Measurements from ENCODE around the gene RRP1B. TPM values are rescaled to one million over a fixed set of nuclear protein-coding genes. Genes with fewer than 3 reads are reported as not detected.
A peak's percentile ranks its signal among the peaks of the same experiment; 100 is the strongest.
"Not testable (repeated sequence)": the region's sequence is repeated elsewhere in the genome, so short reads cannot be mapped to it uniquely, and the experiment has no call there.

The RRP1B gene
- total RNA-seq, 1 experiment from 2014 or later: 12.1 TPM

- DNase-seq (ENCODE audit: low read depth): no peak
Observed at GRCh38 chr21:43640400-43640799, 19.0 kb upstream of the RRP1B start.

- DNase-seq (ENCODE audit: low read depth): no peak
Observed at GRCh38 chr21:43643193-43643592, 16.2 kb upstream of the RRP1B start.

- no peak for DNase-seq (ENCODE audit: low read depth)
Observed at GRCh38 chr21:43644071-43644470, 15.3 kb upstream of the RRP1B start.

- peak; percentile 66 for DNase-seq (ENCODE audit: low read depth)
Observed at GRCh38 chr21:43644609-43645008, 14.8 kb upstream of the RRP1B start.

GRCh38 chr21:43645136-43645891 is 14.0 kb upstream of the RRP1B start:
- peak; percentile 83 for DNase-seq (ENCODE audit: low read depth)

- DNase-seq (ENCODE audit: low read depth): no peak
Observed at GRCh38 chr21:43645976-43646375, 13.4 kb upstream of the RRP1B start.

- peak; percentile 86 for DNase-seq (ENCODE audit: low read depth)
Observed at GRCh38 chr21:43646550-43647260, 12.7 kb upstream of the RRP1B start.

- DNase-seq (ENCODE audit: low read depth): no peak
Observed at GRCh38 chr21:43648171-43648570, 11.2 kb upstream of the RRP1B start.

- DNase-seq (ENCODE audit: low read depth): not testable (repeated sequence)
Observed at GRCh38 chr21:43651926-43652325, 7.4 kb upstream of the RRP1B start.

- no peak for DNase-seq (ENCODE audit: low read depth)
Observed at GRCh38 chr21:43652616-43653015, 6.7 kb upstream of the RRP1B start.

GRCh38 chr21:43653626-43654025 is 5.7 kb upstream of the RRP1B start:
- no peak for DNase-seq (ENCODE audit: low read depth)

- peak; percentile 70 for DNase-seq (ENCODE audit: low read depth)
Observed at GRCh38 chr21:43654806-43655489, 4.4 kb upstream of the RRP1B start.

GRCh38 chr21:43657355-43658087 is 1.8 kb upstream of the RRP1B start:
- no peak for DNase-seq (ENCODE audit: low read depth)

GRCh38 chr21:43658088-43658741 is 1.1 kb upstream of the RRP1B start:
- DNase-seq (ENCODE audit: low read depth): no peak

GRCh38 chr21:43658769-43659135 is 608 bp upstream of the RRP1B start:
- no peak for DNase-seq (ENCODE audit: low read depth)

- DNase-seq (ENCODE audit: low read depth): no peak
Observed at GRCh38 chr21:43662286-43662685, 2.9 kb downstream of the RRP1B start.

- DNase-seq (ENCODE audit: low read depth): no peak
Observed at GRCh38 chr21:43663033-43663432, 3.7 kb downstream of the RRP1B start.

GRCh38 chr21:43664358-43664757 is 5.0 kb downstream of the RRP1B start:
- DNase-seq (ENCODE audit: low read depth): no peak

- no peak for DNase-seq (ENCODE audit: low read depth)
Observed at GRCh38 chr21:43665879-43666278, 6.5 kb downstream of the RRP1B start.

GRCh38 chr21:43667191-43667904 is 8.0 kb downstream of the RRP1B start:
- peak; percentile 81 for DNase-seq (ENCODE audit: low read depth)
